H7 (cell line): Measurements from ENCODE around the gene S100A9. TPM values are rescaled to one million over a fixed set of nuclear protein-coding genes. Genes with fewer than 3 reads are reported as not detected.
A peak's percentile ranks its signal among the peaks of the same experiment; 100 is the strongest.
"Not testable (repeated sequence)": the region's sequence is repeated elsewhere in the genome, so short reads cannot be mapped to it uniquely, and the experiment has no call there.

Source experiments
- DNase-seq: peaks from one replicate; pipeline ENCODE4 v3.0.0; 2012
- H3K27me3 ChIP-seq: 2 replicates; pipeline ENCODE4 v1.6.0; 2011; ENCODE audit warnings: mild to moderate bottlenecking, low read length; ENCODE audit not compliant: control insufficient read depth, insufficient read depth
- H3K36me3 ChIP-seq: replicated peaks from 2 replicates; pipeline ENCODE4 v1.5.1; 2011; ENCODE audit warnings: low read length; ENCODE audit not compliant: control insufficient read depth, insufficient read depth
- H3K4me3 ChIP-seq: 2 replicates; pipeline ENCODE4 v1.5.1; 2011; ENCODE audit warnings: low read depth, mild to moderate bottlenecking, control low read depth, low read length, moderate library complexity; ENCODE audit not compliant: insufficient read depth
- total RNA-seq: library from RNA; depleted of rRNA; stranded (reverse); fragments of >200 nt; shearing (Covaris generic); gene quantifications from 2 replicates; pipeline ENCODE4 v1.2.3, GENCODE V29; 2014

Gene S100A9
- total RNA-seq, 1 experiment from 2014 or later: not detected

DNA sequence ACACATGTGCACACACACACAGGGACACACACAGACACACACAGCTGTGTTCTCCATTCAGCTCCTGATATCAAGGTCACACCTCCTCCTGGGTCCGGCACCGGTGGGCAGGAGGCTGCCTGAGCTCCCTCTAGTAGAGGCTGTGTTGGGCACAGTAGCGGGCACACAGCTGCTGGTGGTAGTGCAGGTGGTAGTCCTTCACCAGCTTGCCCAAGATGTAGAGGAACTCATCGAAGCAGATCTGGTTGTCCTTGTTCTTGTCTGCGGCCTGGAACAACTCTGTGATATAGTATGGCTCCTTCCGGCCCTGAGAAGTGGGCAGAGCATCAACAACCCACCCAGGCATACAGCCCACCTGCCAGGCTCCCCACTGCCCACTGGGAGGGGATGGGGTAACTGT, 38.8 kb downstream of the S100A9 start:
- no peak overlapping the region for H3K4me3 ChIP-seq
- H3K27me3 ChIP-seq: no peaks in the 10 kb centered on the region
- no peak for DNase-seq
- no peaks in the 10 kb centered on the region for H3K36me3 ChIP-seq

GRCh38 chr1:153397051-153397923, 39.6 kb downstream of the S100A9 start:
- Histone ChIP-seq H3K27me3 (no peaks in the 10 kb centered on the region), H3K36me3 (no peaks in the 10 kb centered on the region), H3K4me3 (no peak overlapping the region)
- DNase-seq: peak; percentile 20

DNA sequence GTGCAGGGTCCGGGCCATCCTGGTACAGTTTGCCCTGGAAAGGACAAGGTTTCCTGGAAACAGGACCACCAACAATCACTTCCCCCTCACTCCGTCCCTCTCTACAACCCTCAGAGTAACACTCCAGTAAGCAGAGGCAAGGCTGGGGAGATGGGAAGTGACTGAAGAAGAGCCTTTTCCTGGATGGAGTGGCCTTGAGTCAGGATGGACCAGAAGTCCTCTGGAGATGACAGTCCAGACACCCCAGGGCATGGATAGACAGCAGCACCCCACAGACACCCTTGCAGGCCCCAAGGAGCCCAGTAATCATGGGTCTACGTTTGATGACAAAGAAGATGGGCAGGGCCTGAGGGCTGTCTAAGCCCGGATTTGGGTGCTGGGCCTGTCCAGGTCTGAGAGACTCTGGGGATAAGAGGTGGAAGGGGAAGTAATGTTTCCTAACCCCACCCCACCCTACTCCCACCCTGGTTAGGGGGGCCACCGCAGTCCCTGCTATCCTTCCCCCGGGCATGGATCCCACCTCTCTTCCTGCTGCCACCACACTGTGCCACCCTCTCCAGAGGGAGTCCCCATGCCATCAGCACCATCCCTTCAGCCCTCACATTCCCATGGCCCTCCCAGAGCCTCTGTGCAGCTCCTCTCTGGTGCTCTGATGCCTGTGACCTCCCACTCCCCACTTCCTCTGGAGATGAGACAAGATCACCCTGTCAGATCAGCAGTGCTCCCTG, 40.4 kb downstream of the S100A9 start:
- peak; percentile 5 for DNase-seq
- H3K27me3 ChIP-seq: no peaks in the 10 kb centered on the region
- no peaks in the 10 kb centered on the region for H3K36me3 ChIP-seq
- H3K4me3 ChIP-seq: no peak overlapping the region

GRCh38 chr1:153399401-153400055, 41.9 kb downstream of the S100A9 start:
- no peak for DNase-seq
- no peaks in the 10 kb centered on the region for H3K27me3 ChIP-seq
- no peaks in the 10 kb centered on the region for H3K36me3 ChIP-seq
- H3K4me3 ChIP-seq: no peak overlapping the region

DNA sequence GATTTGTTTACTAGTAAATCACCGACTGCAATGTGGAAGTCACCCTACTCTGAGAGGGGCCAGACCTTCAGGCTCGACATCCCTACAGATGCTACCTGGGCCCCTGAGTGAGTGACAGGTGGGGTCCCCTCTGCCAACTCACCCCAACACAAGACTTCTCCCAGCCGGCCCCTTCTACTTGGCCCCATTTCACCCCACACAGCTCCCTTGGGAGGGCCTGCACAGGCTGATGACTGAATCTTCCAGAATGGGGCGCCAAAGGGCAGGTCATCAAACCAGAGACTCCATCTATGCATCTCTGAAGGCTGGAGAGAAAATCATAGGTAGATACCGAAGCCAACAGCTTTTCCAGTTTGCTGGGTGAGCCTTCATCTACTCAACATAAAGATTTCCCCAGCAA, 42.6 kb downstream of the S100A9 start:
- peak; percentile 64 for DNase-seq
- Histone ChIP-seq H3K27me3 (no peaks in the 10 kb centered on the region), H3K4me3 (no peak overlapping the region), H3K36me3 (no peaks in the 10 kb centered on the region)

DNA sequence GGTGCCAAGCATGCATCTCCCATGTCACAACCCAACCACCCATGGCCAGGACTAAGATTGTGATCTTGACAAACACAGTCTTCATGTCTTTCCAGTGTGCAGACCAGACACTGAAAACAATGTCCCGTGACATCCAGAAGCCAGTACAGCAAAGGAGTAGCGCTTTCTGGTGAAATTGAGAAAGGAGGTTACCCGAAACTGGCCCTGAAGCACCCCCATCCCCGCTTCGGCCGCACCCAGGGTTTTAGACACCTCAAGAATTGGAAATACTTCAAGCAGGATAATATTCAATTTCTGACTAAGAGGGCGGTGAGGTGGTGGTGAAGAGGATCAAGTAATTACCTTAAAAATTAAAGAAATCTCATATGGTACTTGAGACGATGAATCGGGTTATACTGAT, 43.8 kb downstream of the S100A9 start:
- Histone ChIP-seq H3K27me3 (no peaks in the 10 kb centered on the region), H3K36me3 (no peaks in the 10 kb centered on the region), H3K4me3 (no peak overlapping the region)
- DNase-seq: no peak

GRCh38 chr1:153402226-153402625, 44.6 kb downstream of the S100A9 start:
- DNase-seq: peak; percentile 13
- H3K4me3 ChIP-seq: no peak overlapping the region
- no peaks in the 10 kb centered on the region for H3K27me3 ChIP-seq
- H3K36me3 ChIP-seq: no peaks in the 10 kb centered on the region

DNA sequence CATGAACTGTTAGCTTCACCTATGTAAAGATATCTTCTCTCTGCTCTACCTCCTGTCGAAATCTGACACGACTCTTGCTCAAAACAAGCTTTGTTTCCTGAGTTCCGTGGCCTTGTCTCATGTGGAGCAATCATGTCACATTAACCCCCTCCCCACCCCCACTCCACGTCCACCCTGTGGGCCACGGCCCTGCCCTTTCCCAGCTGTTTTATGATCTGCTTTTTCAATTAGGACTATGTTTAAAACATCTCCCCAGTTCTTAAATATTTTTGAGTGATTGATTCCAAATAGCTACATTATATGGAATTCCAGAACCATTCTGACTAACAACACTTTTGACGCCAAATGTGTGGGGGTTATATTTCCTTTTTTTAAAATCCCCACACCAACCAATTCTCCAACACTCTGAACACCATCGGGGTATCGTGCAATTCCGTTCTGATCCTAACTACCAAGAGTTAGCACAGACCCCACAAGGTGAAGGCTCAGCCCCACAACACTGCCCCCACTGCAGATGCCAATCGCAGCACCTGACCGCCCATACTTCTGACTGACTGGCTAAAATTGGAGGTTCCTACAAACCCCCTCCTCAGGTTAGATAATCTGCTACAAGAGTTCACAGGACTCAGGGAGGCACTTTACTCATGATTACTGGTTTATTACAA, 45.9 kb downstream of the S100A9 start:
- Histone ChIP-seq H3K36me3 (no peaks in the 10 kb centered on the region), H3K27me3 (no peaks in the 10 kb centered on the region), H3K4me3 (no peak overlapping the region)
- DNase-seq: no peak

GRCh38 chr1:153404086-153404635, 46.5 kb downstream of the S100A9 start:
- peak; percentile 19 for DNase-seq
- Histone ChIP-seq H3K4me3 (no peak overlapping the region), H3K36me3 (no peaks in the 10 kb centered on the region), H3K27me3 (no peaks in the 10 kb centered on the region)

- no peak overlapping the region for H3K4me3 ChIP-seq
- H3K36me3 ChIP-seq: no peaks in the 10 kb centered on the region
- DNase-seq: peak; percentile 83
- no peaks in the 10 kb centered on the region for H3K27me3 ChIP-seq
These were observed 47.1 kb downstream of the S100A9 start for GRCh38 chr1:153404768-153405167.

- not testable (repeated sequence) for DNase-seq, H3K36me3 ChIP-seq, H3K4me3 ChIP-seq, H3K27me3 ChIP-seq
These were observed 48.4 kb downstream of the S100A9 start for GRCh38 chr1:153405825-153406599.

DNA sequence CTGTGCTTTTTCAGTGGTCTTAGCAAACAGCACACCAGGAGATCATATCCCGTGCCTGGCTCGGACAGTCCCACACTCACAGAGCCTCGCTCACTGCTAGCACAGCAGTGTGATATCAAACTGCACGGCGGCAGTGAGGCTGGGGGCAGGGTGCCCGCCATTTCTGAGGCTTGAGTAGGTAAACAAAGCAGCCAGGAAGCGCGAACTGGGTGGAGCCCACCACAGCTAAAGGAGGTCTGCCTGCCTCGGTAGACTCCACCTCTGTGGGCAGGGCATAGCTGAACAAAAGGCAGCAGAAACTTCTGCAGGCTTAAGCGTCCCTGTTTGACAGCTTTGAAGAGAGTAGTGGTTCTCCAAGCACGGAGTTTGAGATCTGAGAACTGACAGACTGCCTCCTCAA, 49.6 kb downstream of the S100A9 start:
- not testable (repeated sequence) for H3K4me3 ChIP-seq, H3K36me3 ChIP-seq, DNase-seq, H3K27me3 ChIP-seq
